ENCODE measurements around the gene GDPGP1.

GDPGP1 gene

GRCh38 chr15:90228960-90229359 lies 5.0 kb upstream of the GDPGP1 start:
- no peak for TF ChIP-seq EGR1 (IDR thresholded peaks at IDR 0.05)
- TF ChIP-seq, protein P1, sequence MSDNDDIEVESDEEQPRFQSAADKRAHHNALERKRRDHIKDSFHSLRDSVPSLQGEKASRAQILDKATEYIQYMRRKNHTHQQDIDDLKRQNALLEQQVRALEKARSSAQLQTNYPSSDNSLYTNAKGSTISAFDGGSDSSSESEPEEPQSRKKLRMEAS (IDR thresholded peaks at IDR 0.05): 0 out of 2 replicates have a peak, but pooled peaks have one; percentile 17
- TF ChIP-seq FOXM1 (IDR thresholded peaks at IDR 0.05; ENCODE audit: borderline replicate concordance, low read depth): no peak
- TF ChIP-seq YY1 (IDR thresholded peaks at IDR 0.05; ENCODE audit: low read depth): no peak

DNA sequence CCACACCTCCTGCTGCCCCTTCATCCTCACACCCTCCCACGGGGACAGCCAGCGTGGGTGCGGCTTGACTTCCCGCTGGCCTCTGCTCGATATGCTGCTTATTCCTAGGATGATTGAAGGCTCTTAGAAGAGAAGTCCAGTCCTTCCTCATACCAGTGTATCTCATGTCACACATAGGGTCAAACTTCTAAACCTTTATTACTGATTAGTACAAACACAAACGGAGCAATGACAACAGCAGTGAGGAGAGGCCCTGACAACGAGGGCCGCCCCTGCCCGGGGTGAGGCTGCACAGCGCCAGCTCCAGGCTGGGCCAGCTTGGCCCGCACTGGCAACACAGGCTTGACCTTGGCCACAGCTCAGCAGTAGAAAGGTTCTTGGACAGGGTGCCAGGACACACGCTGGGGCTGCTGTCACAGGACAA lies 3.9 kb upstream of the GDPGP1 start:
- TF ChIP-seq NFIC (IDR thresholded peaks at IDR 0.05): no peak
- no peak for TF ChIP-seq USF1 (IDR thresholded peaks at IDR 0.05)
- no peak for TF ChIP-seq CREB1 (IDR thresholded peaks at IDR 0.05; ENCODE audit: low read depth)
- TF ChIP-seq FOXM1 (IDR thresholded peaks at IDR 0.05; ENCODE audit: borderline replicate concordance, low read depth): no peak
- no peak for TF ChIP-seq TCF12 (IDR thresholded peaks at IDR 0.05; ENCODE audit: low read depth)
- TF ChIP-seq REST (IDR thresholded peaks at IDR 0.05; ENCODE audit: low read depth): no peak
- no peak for TF ChIP-seq EGR1 (IDR thresholded peaks at IDR 0.05)
- TF ChIP-seq, protein P1 (IDR thresholded peaks at IDR 0.05): no peak
- TF ChIP-seq ZBTB7A (IDR thresholded peaks at IDR 0.05; ENCODE audit: low read depth): no peak
- TF ChIP-seq TEAD4 (IDR thresholded peaks at IDR 0.05): no peak
- no peak for TF ChIP-seq RAD21 (IDR thresholded peaks at IDR 0.05; ENCODE audit: low read depth)
- TF ChIP-seq EP300 (IDR thresholded peaks at IDR 0.05; ENCODE audit: borderline replicate concordance): no peak
- TF ChIP-seq YY1 (IDR thresholded peaks at IDR 0.05; ENCODE audit: low read depth): no peak
- no peak for TF ChIP-seq CEBPB (IDR thresholded peaks at IDR 0.05)
- TF ChIP-seq TAF1 (IDR thresholded peaks at IDR 0.05; ENCODE audit: low read depth): no peak

GRCh38 chr15:90230610-90231009 lies 3.4 kb upstream of the GDPGP1 start:
- TF ChIP-seq, protein P1 (IDR thresholded peaks at IDR 0.05): no peak
- no peak for TF ChIP-seq TEAD4 (IDR thresholded peaks at IDR 0.05)
- no peak for TF ChIP-seq CEBPB (IDR thresholded peaks at IDR 0.05)
- no peak for TF ChIP-seq NFIC (IDR thresholded peaks at IDR 0.05)
- TF ChIP-seq REST (IDR thresholded peaks at IDR 0.05; ENCODE audit: low read depth): no peak
- TF ChIP-seq EGR1 (IDR thresholded peaks at IDR 0.05): no peak
- TF ChIP-seq ZBTB7A (IDR thresholded peaks at IDR 0.05; ENCODE audit: low read depth): no peak
- TF ChIP-seq FOXM1 (IDR thresholded peaks at IDR 0.05; ENCODE audit: borderline replicate concordance, low read depth): no peak
- no peak for TF ChIP-seq TAF1 (IDR thresholded peaks at IDR 0.05; ENCODE audit: low read depth)
- TF ChIP-seq EP300 (IDR thresholded peaks at IDR 0.05; ENCODE audit: borderline replicate concordance): no peak
- TF ChIP-seq YY1 (IDR thresholded peaks at IDR 0.05; ENCODE audit: low read depth): no peak
- TF ChIP-seq TCF12 (IDR thresholded peaks at IDR 0.05; ENCODE audit: low read depth): no peak
- TF ChIP-seq CREB1 (IDR thresholded peaks at IDR 0.05; ENCODE audit: low read depth): no peak
- TF ChIP-seq RAD21 (IDR thresholded peaks at IDR 0.05; ENCODE audit: low read depth): no peak
- TF ChIP-seq USF1 (IDR thresholded peaks at IDR 0.05): no peak

DNA sequence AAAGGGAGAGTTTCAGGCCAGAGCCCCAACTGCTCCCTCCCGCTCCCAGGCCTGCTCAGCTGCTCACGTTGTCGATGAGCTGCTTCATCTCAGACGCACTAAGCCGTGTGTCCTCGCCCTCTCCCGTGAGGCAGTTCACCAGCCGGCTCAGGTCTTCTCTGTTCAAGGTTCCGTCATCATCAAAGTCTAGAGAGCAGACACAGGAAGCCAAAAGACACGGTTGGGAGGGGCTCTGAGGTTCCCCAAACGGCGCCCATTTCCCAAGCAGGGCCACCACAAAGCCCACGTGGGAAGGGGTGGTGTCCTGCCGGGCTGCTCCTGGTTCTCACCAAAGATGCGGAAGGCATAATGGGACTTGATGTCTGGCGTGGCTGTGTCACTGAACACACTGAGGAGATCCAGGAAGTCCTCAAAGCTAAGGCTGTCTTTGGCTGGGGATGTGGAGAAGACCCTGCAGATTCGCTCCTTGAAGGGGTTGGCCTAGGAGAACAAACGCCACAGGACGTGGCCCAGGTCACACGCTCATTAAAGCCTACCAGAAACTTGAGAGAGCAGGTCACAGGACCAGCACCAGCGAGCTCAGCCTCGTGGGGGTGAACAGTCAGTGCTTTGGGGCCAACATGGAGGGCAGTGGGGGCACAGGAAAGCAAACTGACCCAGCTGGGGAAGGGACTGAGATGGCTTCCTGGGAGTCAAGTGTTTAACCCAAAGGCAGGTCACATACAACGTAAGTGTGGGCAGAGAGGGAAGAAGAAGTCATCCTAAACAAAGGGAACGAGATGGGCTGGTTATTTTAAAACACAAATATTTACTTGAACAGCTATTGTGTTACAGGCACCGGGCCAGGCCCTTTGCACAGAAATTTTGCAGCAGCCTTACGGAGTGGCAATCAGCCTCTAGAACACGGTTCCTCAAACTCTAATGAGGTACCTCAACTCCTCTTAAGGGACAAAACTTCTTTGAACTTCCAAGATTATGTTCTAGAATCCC lies 2.7 kb upstream of the GDPGP1 start:
- TF ChIP-seq NFIC (IDR thresholded peaks at IDR 0.05): no peak
- no peak for TF ChIP-seq CREB1 (IDR thresholded peaks at IDR 0.05; ENCODE audit: low read depth)
- no peak for TF ChIP-seq TCF12 (IDR thresholded peaks at IDR 0.05; ENCODE audit: low read depth)
- TF ChIP-seq ZBTB7A (IDR thresholded peaks at IDR 0.05; ENCODE audit: low read depth): no peak
- no peak for TF ChIP-seq YY1 (IDR thresholded peaks at IDR 0.05; ENCODE audit: low read depth)
- no peak for TF ChIP-seq TEAD4 (IDR thresholded peaks at IDR 0.05)
- TF ChIP-seq TAF1 (IDR thresholded peaks at IDR 0.05; ENCODE audit: low read depth): no peak
- TF ChIP-seq RAD21 (IDR thresholded peaks at IDR 0.05; ENCODE audit: low read depth): no peak
- no peak for TF ChIP-seq REST (IDR thresholded peaks at IDR 0.05; ENCODE audit: low read depth)
- TF ChIP-seq FOXM1 (IDR thresholded peaks at IDR 0.05; ENCODE audit: borderline replicate concordance, low read depth): no peak

Measured in Ishikawa (cell line).